Renal pelvis (tissue), 12 donors: ENCODE data around the gene ZIC4. TPM values are rescaled to one million over a fixed set of nuclear protein-coding genes. Genes with fewer than 3 reads are reported as not detected.

Experiments
- DNase-seq: peaks from one replicate; pipeline ENCODE4 v3.0.0-alpha.2; 2013
- long read RNA-seq, 16 experiments: transcript quantifications; one replicate each; lab custom pipeline, GENCODE V29; 2026
- polyA plus RNA-seq, 3 donors: library from polyadenylated mRNA; unstranded; fragments of 120-200 nt; gene quantifications; one replicate each; pipeline ENCODE4 v1.2.1, GENCODE V29; 2013; ENCODE audit not compliant: insufficient read length in 3 of 3

ZIC4 gene
- under 1 TPM in 1 of 3 donors, not detected in 2; 0.10 TPM for polyA plus RNA-seq
- long read RNA-seq, donor 1, result 0 reads
- long read RNA-seq, donor 2, result 0 reads
- long read RNA-seq, donor 3, result 0 reads
- long read RNA-seq, donor 4, partial matches to known transcripts, result 0 of 2 reads
- long read RNA-seq, donor 4, other reads (novel, unspliced or antisense), result 0 of 2 reads
- long read RNA-seq, donor 5, result 0 reads
- long read RNA-seq, donor 6, result 0 reads
- long read RNA-seq, donor 7, result 0 reads
- long read RNA-seq, donor 8, result 0 reads
- long read RNA-seq, donor 9, result 0 reads
- long read RNA-seq, donor 10, result 0 reads
- long read RNA-seq, donor 11, result 0 reads
- long read RNA-seq, donor 12, result 0 reads
- long read RNA-seq, donor 13, result 0 reads
- long read RNA-seq, donor 14, result 0 reads
- long read RNA-seq, donor 15, result 0 reads
- long read RNA-seq, donor 16, result 0 reads

GRCh38 chr3:147406028-147406931 lies at the start of gene ZIC4:
Gene ZIC4 (minus strand): TSS chr3:147406543. CDS start chr3:147402797, 3,746 bp downstream.
- no peak for DNase-seq

DNA sequence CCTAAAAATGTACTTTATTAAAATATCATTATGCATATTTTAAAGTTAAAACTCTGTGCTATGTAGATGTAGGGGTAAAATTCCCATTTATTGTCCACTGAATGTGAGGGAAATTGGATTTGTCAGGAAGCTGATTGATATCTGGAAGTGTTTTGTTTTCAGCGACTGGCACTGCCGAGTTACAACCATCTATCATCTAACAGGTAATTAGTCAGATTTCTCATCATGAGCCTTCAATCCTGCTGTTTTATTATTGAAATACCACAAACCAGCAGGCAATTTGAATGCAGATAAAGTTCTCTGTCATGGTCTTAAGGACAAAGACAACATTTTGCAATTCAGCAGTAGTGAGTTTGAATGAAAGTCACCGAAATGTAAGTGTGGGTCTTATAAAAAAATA lies 43.3 kb upstream of the ZIC4 start:
- DNase-seq, result no peak

GRCh38 chr3:147447224-147447623 lies 40.9 kb upstream of the ZIC4 start:
- DNase-seq, result no peak

DNA sequence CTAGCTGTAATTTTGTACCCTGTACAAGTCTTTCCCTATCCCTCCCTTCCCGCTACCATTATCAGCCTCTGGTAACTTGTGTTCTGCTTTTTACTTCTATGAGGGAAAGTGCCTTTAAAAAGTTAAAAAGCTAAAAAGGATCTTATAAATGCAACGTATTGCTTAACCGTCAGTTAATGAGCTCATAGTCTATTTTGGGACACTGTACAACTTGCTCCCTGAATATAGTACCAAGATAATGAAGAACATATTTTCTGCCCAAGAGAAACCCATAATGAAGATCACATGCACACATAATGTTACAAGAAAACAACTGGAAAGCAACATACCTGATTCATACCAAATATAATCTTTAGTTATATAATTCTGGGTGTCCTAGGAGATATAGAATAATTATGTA lies 25.4 kb upstream of the ZIC4 start:
- no peak for DNase-seq

DNA sequence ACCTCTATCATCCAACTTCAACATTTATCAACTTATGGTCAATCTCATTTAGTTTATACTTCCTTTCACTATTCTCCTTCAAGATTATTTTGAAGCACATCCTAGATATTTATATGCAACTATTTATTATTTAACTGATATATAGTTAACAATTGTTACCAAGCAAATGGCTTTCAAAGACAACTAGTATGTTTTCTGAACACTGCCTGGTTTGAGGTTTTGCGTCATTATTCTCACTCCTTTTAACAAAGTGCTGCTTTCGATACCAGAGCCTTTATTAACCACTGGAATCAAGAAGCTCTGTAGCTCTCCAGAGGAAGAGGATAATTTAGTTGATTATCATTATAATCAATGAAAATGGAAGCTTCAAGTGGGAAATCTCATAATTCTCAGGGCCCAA lies 22.4 kb upstream of the ZIC4 start:
- DNase-seq, result no peak

GRCh38 chr3:147428326-147428725 lies 22.0 kb upstream of the ZIC4 start:
- no peak for DNase-seq

GRCh38 chr3:147427746-147428145 lies 21.4 kb upstream of the ZIC4 start:
- DNase-seq, result no peak

DNA sequence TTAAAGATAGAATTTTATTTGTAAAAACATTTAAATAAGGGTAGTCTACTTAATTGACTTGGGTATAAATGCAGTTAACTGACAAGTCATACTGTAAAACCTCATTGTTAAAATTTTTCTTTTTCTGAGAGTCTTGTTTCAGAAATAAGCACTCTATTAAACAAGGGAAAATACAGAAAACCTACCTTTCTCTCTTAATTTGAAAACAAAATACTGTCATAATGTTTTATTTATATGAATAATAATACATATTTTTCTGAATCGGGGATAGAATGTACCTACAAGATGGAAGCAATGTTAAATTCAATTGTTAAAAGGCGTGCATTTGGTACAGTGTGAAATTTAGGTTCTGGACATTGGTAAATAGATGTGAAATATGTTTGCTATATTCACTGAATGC lies 20.6 kb upstream of the ZIC4 start:
- DNase-seq, result no peak

GRCh38 chr3:147425388-147425850 lies 19.1 kb upstream of the ZIC4 start:
- no peak for DNase-seq

- no peak for DNase-seq
Observed at GRCh38 chr3:147424581-147425387, 18.4 kb upstream of the ZIC4 start.

DNA sequence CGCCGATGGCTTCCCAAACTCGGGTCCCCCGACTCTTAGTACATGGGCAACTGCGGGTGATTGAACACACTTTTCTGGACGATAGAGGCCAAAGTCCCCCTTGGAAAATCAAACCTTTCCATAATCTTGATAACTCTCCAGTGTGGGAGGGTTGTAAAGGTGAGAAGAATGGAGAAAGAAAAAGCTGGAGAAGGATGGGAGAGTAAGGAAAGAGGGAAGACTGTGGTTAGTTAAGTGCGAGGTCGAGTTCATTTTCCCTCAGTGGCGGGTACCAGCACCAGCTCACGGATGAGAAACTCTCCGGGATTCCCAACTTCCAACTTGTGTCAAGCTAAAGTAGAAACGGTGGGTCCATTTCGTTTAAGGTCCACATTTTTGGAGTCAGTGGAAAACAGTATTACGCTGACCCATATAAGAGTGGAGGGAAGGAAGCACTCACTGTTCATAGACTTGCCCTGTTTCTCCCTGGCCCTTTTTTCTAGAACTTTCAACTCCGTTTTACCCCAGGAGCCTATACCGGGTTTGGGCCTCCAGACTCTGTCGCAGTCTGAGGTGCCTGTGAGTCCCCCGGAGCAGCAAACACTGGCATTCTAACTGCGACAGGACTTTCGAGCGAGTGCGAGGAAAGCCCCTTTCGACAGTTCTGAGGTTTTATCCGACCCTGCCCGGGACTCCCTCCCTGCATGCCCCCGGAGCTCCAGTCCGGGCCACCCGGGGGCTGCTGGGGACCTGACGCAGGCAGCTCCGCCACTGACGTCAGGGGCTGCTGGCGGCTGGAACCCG lies 17.6 kb upstream of the ZIC4 start:
- DNase-seq, result no peak

DNA sequence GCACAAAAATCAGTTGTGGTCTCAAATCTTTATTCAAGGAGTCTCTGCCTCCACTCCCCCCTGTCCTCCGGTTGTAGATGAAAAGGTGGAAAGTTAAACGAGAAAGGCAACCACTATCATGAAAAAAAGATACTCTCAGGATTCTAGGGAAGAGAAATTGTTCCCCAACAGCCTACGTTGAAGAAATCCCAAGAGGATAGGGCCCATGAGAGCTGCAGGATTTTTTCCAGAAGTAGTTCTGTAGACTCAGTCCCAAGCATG lies 17.1 kb upstream of the ZIC4 start:
- DNase-seq, result no peak

- DNase-seq, result no peak
Observed at GRCh38 chr3:147422601-147423536, 16.5 kb upstream of the ZIC4 start.

DNA sequence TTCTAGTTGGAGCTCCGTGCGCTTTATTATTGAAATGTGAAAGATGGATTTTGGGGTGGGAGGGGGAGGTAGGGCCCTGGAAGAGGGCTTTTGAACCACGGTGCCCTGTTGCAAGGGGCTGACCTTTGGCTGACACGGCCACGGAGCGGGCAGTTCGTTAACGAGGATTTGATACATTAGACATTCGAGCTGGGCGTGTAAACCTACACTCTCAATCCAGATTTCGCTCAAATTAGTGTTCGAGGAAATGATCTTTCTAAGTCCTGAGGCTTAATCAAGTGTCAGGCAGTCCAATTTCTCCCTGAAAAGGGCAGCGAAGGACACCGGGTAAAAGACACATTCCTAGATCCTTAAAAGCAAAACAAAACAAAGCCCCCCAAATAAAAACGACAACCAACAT lies 15.9 kb upstream of the ZIC4 start:
- DNase-seq, result no peak

DNA sequence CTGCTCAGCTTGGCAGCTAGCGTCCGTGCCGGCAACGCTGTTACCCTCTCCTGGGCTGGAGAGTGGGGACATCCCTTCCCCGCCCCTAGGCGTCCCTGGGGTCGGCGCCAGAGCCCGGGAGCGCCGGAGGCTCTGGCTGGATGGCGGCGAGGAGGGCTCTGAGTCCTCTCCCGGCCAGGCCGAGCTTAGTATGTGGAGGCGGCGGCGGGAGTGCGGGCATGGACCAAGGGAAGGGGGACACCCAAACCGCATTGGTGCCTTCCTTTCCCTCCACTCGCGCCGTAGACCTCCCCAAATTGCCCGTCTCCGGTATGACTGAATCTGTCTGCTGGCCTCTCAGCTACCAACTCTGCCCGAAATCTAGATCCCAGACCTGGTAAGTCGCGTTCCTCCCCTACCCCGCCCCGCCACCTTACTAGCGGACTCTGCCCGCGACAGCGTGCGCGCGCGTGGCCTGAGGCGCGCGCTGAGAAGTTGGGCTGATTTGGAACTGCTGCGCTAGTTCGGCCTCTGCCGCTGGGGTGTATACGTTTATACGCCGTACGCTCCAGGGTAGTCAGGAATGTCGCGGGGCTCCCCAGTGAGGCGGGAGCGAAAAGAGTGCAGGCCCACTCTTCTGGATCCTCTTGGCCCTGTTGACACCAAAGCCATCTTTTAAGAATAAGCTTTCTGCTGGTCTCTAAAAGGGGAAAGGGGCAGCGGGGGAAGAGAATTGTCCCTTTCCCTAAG lies 15.0 kb upstream of the ZIC4 start:
- no peak for DNase-seq

DNA sequence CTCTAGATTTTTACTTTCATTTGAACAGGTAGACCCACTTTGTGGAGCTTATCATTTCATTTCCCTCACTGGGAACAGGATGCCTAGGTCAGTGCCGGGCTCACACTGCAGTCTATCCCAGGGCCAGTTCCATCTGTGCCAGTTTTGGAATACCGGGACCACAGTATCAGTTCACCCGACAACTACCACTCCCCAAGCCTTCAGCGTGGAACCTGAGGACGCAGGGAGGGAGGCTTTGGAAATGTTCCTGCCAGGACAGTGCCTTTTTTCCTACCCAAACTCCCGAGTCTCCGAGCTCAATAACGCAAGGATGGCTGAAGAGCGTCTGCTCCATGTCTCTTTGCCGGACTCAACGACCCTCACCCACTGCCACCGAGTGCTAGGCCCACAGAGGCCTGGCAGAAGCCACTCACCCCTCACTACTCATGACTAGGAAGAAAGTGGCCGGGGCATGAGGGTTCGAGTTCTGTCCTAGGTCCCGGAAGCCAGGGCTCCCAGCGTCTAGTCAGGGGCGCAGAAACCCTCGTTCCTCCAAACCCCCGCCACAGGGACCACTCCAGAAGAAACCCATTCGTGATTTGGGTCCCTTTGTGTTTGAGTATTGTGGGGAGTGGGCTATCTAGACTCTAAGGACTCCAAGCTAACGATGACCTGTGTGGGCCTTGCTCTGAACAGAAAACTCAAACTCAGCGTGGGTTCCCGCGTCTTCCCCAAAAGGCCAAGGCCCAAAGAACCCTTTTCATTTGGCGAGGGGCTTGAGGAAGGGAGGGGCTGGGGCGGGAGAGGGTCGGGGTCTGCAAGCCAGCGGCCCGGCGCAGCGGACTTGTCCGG lies 14.2 kb upstream of the ZIC4 start:
- no peak for DNase-seq

GRCh38 chr3:147419781-147420224 lies 13.5 kb upstream of the ZIC4 start:
- no peak for DNase-seq
